ENCODE measurements around the gene THTPA. TPM values are rescaled to one million over a fixed set of nuclear protein-coding genes. Genes with fewer than 3 reads are reported as not detected.

Gene THTPA
- total RNA-seq, 1 donor from 2014 or later = 19.3 TPM

GRCh38 chr14:23578560-23579310 is 22.7 kb downstream of the THTPA start, which contains the start of gene JPH4:
Gene JPH4 (minus strand): TSS chr14:23578790. CDS start chr14:23577453, 1,337 bp downstream.
- peaks cover 4% of the 10 kb centered on the region for H3K4me1 Mint-ChIP-seq (ENCODE audit: low read depth, unreplicated experiment)
- H3K27me3 Mint-ChIP-seq (ENCODE audit: unreplicated experiment) = peaks cover 22% of the 10 kb centered on the region
- H3K9me3 Mint-ChIP-seq (ENCODE audit: unreplicated experiment) = peaks cover 8% of the 10 kb centered on the region
- DNase-seq = peak; percentile 83
- H3K27ac Mint-ChIP-seq (ENCODE audit: unreplicated experiment) = peak within 1 kb of the TSS; percentile 91
- no peak for TF ChIP-seq CTCF (IDR thresholded peaks at IDR 0.05; ENCODE audit: partially characterized antibody, unreplicated experiment)
- H3K36me3 Mint-ChIP-seq (ENCODE audit: unreplicated experiment) = peaks cover 3% of the 10 kb centered on the region
- peak within 1 kb of the TSS; percentile 88 for H3K4me3 Mint-ChIP-seq (ENCODE audit: unreplicated experiment)

- peak overlapping the region; percentile 88 for H3K4me3 Mint-ChIP-seq (ENCODE audit: unreplicated experiment)
- H3K9me3 Mint-ChIP-seq (ENCODE audit: unreplicated experiment) = peaks cover 8% of the 10 kb centered on the region
- TF ChIP-seq CTCF (IDR thresholded peaks at IDR 0.05; ENCODE audit: partially characterized antibody, unreplicated experiment) = no peak
- H3K36me3 Mint-ChIP-seq (ENCODE audit: unreplicated experiment) = no peaks in the 10 kb centered on the region
- peaks cover 2% of the 10 kb centered on the region for H3K4me1 Mint-ChIP-seq (ENCODE audit: low read depth, unreplicated experiment)
- H3K27ac Mint-ChIP-seq (ENCODE audit: unreplicated experiment) = peak overlapping the region; percentile 91
- DNase-seq = no peak
- peaks cover 20% of the 10 kb centered on the region for H3K27me3 Mint-ChIP-seq (ENCODE audit: unreplicated experiment)
Measured at GRCh38 chr14:23579311-23579630, 23.2 kb downstream of the THTPA start.

- DNase-seq = no peak
- Mint-ChIP-seq H3K4me3 (ENCODE audit: unreplicated experiment) (peak overlapping the region; percentile 88), H3K27ac (ENCODE audit: unreplicated experiment) (peak overlapping the region; percentile 81), H3K9me3 (ENCODE audit: unreplicated experiment) (peaks cover 8% of the 10 kb centered on the region), H3K36me3 (ENCODE audit: unreplicated experiment) (no peaks in the 10 kb centered on the region), H3K27me3 (ENCODE audit: unreplicated experiment) (peaks cover 20% of the 10 kb centered on the region), H3K4me1 (ENCODE audit: low read depth, unreplicated experiment) (peaks cover 2% of the 10 kb centered on the region)
- TF ChIP-seq CTCF (IDR thresholded peaks at IDR 0.05; ENCODE audit: partially characterized antibody, unreplicated experiment) = no peak
Measured at GRCh38 chr14:23579739-23580138, 23.7 kb downstream of the THTPA start.

- no peaks in the 10 kb centered on the region for H3K36me3 Mint-ChIP-seq (ENCODE audit: unreplicated experiment)
- H3K27ac Mint-ChIP-seq (ENCODE audit: unreplicated experiment) = no peak overlapping the region
- peak overlapping the region; percentile 88 for H3K4me3 Mint-ChIP-seq (ENCODE audit: unreplicated experiment)
- DNase-seq = no peak
- peaks cover 2% of the 10 kb centered on the region for H3K4me1 Mint-ChIP-seq (ENCODE audit: low read depth, unreplicated experiment)
- TF ChIP-seq CTCF (IDR thresholded peaks at IDR 0.05; ENCODE audit: partially characterized antibody, unreplicated experiment) = no peak
- peaks cover 17% of the 10 kb centered on the region for H3K27me3 Mint-ChIP-seq (ENCODE audit: unreplicated experiment)
- peaks cover 6% of the 10 kb centered on the region for H3K9me3 Mint-ChIP-seq (ENCODE audit: unreplicated experiment)
Measured at GRCh38 chr14:23580152-23580926, 24.3 kb downstream of the THTPA start.

- Mint-ChIP-seq H3K9me3 (ENCODE audit: unreplicated experiment) (peaks cover 8% of the 10 kb centered on the region), H3K36me3 (ENCODE audit: unreplicated experiment) (no peaks in the 10 kb centered on the region), H3K4me1 (ENCODE audit: low read depth, unreplicated experiment) (peaks cover 2% of the 10 kb centered on the region), H3K27ac (ENCODE audit: unreplicated experiment) (no peak overlapping the region), H3K27me3 (ENCODE audit: unreplicated experiment) (peaks cover 16% of the 10 kb centered on the region), H3K4me3 (ENCODE audit: unreplicated experiment) (no peak overlapping the region)
- TF ChIP-seq CTCF (IDR thresholded peaks at IDR 0.05; ENCODE audit: partially characterized antibody, unreplicated experiment) = no peak
- DNase-seq = peak; percentile 34
Measured at GRCh38 chr14:23580948-23581281, 24.8 kb downstream of the THTPA start.

All from glutamatergic neuron (in vitro differentiated cells).